ENCODE measurements around the gene RNF26.

RNF26 gene

GRCh38 chr11:119334174-119334930 is at the start of gene RNF26:
Gene RNF26 (plus strand): TSS chr11:119334527. CDS start chr11:119335123, 596 bp downstream.
- DNase-seq = peak; percentile 99

GRCh38 chr11:119285431-119285830 is 48.9 kb upstream of the RNF26 start:
- DNase-seq = no peak

GRCh38 chr11:119288219-119288618 is 46.1 kb upstream of the RNF26 start:
- no peak for DNase-seq

- DNase-seq = no peak
Measured at GRCh38 chr11:119290894-119291497, 43.3 kb upstream of the RNF26 start.

GRCh38 chr11:119293461-119293860 is 40.9 kb upstream of the RNF26 start:
- no peak for DNase-seq

- DNase-seq = peak; percentile 42
Measured at GRCh38 chr11:119295178-119295577, 39.1 kb upstream of the RNF26 start.

- no peak for DNase-seq
Measured at GRCh38 chr11:119297938-119298337, 36.4 kb upstream of the RNF26 start.

GRCh38 chr11:119298726-119299125 is 35.6 kb upstream of the RNF26 start:
- no peak for DNase-seq

- no peak for DNase-seq
Measured at GRCh38 chr11:119299416-119299815, 34.9 kb upstream of the RNF26 start.

GRCh38 chr11:119300198-119300964 is 33.9 kb upstream of the RNF26 start:
- no peak for DNase-seq

- no peak for DNase-seq
Measured at GRCh38 chr11:119303227-119303718, 31.1 kb upstream of the RNF26 start.

- DNase-seq = no peak
Measured at GRCh38 chr11:119305556-119306372, 28.6 kb upstream of the RNF26 start.

GRCh38 chr11:119306373-119306890 is 27.9 kb upstream of the RNF26 start:
- peak; percentile 21 for DNase-seq

- DNase-seq = no peak
Measured at GRCh38 chr11:119307219-119307618, 27.1 kb upstream of the RNF26 start.

GRCh38 chr11:119307974-119308373 is 26.4 kb upstream of the RNF26 start:
- DNase-seq = no peak

GRCh38 chr11:119309411-119309810 is 24.9 kb upstream of the RNF26 start:
- no peak for DNase-seq

- DNase-seq = no peak
Measured at GRCh38 chr11:119309953-119310681, 24.2 kb upstream of the RNF26 start.

GRCh38 chr11:119310682-119311052 is 23.7 kb upstream of the RNF26 start:
- no peak for DNase-seq

- DNase-seq = no peak
Measured at GRCh38 chr11:119314726-119315125, 19.6 kb upstream of the RNF26 start.

- DNase-seq = peak; percentile 34
Measured at GRCh38 chr11:119315131-119316015, 19.0 kb upstream of the RNF26 start.

Data from hematopoietic multipotent progenitor cell treated with erythropoietin and hydrocortisone succinate and interleukin-3 and kit ligand, for 4 days (in vitro differentiated cells).